Cardiac fibroblast (primary cell): ENCODE results near the gene YTHDC2.

Experiments used
- DNase-seq, 2 donors: peaks; one replicate each; pipeline versions ENCODE4 v3.0.0 to v3.0.0-alpha.2; 2010; ENCODE audit warnings: low read depth in 2 of 2
- H3K4me3 ChIP-seq, 2 donors: replicated peaks in 1 of 2; 1 replicate in 1 of 2; 2 replicates in 1 of 2; pipeline ENCODE4 v1.5.1; 2011; ENCODE audit warnings: low read depth in 2 of 2, low read length in 2 of 2, mild to moderate bottlenecking in 2 of 2, moderate library complexity in 1 of 2
- TF ChIP-seq, protein P1 (sequence below): IDR thresholded peaks from one replicate; pipeline ENCODE4 v1.5.1; 2011; ENCODE audit warnings: low read depth, mild to moderate bottlenecking, low read length, inconsistent platforms

YTHDC2 gene

DNA sequence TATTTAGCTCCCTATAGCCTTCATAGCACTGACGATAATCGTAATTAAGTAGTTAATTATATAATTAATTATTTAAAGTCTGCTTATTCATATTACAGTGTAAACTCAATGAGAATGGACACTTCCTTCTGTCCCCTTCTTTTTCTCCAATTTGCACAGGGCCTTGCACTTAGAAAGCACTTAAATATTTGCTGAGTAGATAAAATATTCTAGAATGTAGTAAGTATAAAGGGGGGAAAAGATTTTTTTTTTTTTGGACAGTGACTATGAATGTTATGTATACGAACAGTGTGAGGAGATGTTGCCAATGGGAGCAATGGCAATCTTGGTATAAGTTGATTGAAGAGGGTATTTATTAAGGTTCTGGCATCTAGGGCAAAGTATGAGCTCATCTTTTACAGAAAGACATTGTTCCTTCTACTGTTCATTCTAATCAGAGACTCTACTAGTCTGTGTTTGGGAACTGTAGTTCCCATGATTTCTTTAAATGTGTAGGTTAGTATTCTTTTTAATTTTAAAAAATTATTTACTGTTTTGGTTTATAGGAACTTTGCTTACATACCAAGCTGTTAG lies 49.4 kb downstream of the YTHDC2 start:
- TF ChIP-seq, protein P1, sequence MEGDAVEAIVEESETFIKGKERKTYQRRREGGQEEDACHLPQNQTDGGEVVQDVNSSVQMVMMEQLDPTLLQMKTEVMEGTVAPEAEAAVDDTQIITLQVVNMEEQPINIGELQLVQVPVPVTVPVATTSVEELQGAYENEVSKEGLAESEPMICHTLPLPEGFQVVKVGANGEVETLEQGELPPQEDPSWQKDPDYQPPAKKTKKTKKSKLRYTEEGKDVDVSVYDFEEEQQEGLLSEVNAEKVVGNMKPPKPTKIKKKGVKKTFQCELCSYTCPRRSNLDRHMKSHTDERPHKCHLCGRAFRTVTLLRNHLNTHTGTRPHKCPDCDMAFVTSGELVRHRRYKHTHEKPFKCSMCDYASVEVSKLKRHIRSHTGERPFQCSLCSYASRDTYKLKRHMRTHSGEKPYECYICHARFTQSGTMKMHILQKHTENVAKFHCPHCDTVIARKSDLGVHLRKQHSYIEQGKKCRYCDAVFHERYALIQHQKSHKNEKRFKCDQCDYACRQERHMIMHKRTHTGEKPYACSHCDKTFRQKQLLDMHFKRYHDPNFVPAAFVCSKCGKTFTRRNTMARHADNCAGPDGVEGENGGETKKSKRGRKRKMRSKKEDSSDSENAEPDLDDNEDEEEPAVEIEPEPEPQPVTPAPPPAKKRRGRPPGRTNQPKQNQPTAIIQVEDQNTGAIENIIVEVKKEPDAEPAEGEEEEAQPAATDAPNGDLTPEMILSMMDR: no peak
- no peak for DNase-seq
- H3K4me3 ChIP-seq: no peak overlapping the region

GRCh38 chr5:113569396-113569795 lies 55.9 kb downstream of the YTHDC2 start:
- no peak for DNase-seq
- TF ChIP-seq, protein P1: no peak
- H3K4me3 ChIP-seq: no peak overlapping the region

DNA sequence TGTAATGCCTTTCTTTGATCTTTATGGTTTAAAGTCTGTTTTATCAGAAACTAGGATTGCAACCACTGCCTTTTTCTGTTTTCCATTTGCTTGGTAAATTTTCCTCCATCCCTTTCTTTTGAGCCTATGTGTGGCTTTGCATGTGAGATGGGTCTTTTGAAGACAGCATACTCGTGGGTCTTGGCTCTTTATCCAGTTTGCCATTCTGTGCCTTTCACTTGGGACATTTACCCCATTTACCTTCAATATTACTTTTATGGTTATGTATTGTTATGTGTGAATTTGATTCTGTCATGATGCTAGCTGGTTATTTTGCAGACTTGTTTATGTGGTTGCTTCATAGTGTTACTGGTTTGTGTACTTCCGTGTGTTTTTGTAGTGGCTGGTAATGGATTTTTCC lies 59.2 kb downstream of the YTHDC2 start:
- TF ChIP-seq, protein P1: no peak
- no peak overlapping the region for H3K4me3 ChIP-seq
- no peak for DNase-seq

- TF ChIP-seq, protein P1: no peak
- peak; percentile 73 to 87 for DNase-seq
- H3K4me3 ChIP-seq: no peak overlapping the region
Measured at GRCh38 chr5:113574417-113574816, 60.9 kb downstream of the YTHDC2 start.

- TF ChIP-seq, protein P1: no peak
- no peak overlapping the region for H3K4me3 ChIP-seq
- DNase-seq: no peak
Measured at GRCh38 chr5:113575074-113575473, 61.6 kb downstream of the YTHDC2 start.

GRCh38 chr5:113578091-113578490 lies 64.6 kb downstream of the YTHDC2 start:
- TF ChIP-seq, protein P1: no peak
- H3K4me3 ChIP-seq: no peak overlapping the region
- DNase-seq: peak in 1 of 2 donors; percentile 36

DNA sequence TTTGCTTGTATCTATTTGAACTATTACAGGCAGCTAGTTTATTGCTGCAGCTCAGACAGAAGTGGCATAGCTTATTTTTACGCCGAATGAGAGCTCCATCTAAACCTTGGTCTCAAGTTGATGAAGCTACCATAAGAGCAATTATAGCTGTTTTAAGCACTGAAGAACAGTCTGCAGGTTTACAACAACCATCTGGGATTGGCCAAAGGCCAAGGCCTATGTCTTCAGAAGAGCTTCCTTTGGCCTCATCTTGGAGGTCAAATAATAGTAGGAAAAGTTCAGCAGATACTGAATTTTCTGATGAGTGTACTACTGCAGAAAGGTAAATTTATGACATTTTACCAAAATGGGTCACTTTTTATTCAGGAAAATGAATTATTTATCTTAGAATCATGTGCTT lies 67.9 kb downstream of the YTHDC2 start:
- H3K4me3 ChIP-seq: no peak overlapping the region
- peak; percentile 8 to 12 for DNase-seq
- TF ChIP-seq, protein P1: no peak
